NCI-H146 (cell line): ENCODE results near the gene FTCD.
"Not testable (repeated sequence)": the region's sequence is repeated elsewhere in the genome, so short reads cannot be mapped to it uniquely, and the experiment has no call there.

Experiments
- DNase-seq: peaks from one replicate; lab custom pipeline; 2025; lab: John Stamatoyannopoulos, UW

The FTCD gene

DNA sequence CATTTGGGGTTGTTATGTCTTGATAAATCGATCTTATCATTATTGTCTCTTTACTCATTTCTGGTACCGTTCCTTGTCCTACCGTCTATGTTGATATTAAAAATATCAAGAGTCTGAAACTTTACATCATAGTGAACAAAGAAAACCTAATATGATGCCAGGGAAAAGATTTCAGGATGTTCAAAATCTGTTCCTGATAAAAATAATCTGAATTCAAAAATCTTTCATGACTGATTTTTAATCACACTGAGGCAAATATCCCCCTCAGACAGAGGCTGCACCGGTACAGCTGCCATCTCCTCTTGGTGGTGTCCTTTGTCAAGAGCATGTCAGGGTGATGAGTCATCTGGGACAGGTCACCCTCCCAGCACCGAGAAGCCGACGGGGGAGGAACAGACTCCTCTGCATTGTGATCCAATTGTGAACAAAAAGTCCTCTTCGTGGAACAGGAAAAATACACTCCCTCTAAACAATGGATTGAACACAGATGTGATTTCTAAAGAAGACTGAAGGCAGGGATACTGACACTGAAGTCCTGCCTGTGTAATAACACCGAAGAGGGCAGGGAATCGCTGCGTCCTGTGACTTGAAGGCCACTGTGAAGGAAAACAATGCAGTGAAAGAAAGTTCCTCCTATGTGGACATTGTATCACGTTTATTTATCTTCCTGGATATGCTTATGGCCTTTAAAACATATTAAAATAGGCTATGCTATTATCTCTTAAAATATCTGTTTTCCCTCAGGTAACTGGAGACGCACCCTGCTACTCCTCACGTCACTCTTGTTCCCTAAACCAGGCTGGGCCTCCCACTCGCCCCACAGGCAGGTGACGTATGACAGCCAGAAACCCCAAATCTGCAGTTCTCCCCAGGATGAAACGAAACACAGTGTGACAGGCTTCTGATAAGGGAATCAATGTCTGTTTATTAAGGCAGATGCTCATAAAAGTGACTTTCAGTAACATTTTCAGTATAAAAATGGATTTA lies 33.1 kb upstream of the FTCD start:
- DNase-seq, result no peak

DNA sequence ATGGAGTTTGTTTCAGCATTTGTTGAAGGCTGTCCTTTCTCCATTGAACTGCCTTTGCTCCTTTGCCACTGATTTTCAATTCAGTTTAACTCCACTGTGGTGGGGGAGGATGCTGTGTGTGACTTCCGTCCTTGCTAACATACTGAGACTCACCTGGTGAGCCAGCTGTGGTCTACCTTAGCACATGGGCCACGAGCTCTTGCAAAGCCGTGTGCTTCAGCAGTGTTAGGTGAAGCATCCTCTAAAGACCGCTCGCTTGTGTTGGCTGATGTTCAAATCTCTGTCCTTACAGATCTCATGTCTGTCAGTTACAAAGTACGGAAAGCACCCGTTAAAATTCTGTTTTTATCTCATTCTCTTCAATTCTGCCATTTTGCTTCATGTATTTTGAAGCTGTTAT lies 32.4 kb upstream of the FTCD start:
- no peak for DNase-seq

DNA sequence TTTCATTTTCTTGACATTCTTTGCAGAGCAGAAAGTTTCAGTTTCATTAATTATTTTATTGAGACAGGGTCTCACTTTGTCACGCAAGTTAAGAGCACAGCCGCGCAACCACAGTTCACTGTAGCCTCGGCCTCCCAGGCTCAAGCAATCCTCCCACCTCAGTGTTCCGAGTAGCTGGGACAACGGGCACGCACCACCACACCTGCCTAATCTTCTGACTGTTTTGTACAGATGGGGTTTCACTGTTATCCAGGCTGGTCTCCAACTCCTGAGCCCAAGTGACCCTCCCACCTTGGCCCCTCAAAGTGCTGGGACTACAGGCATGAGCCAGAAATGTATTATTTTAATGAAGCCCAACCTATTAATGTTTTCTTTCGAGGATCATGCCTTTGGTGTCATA lies 31.9 kb upstream of the FTCD start:
- no peak for DNase-seq

DNA sequence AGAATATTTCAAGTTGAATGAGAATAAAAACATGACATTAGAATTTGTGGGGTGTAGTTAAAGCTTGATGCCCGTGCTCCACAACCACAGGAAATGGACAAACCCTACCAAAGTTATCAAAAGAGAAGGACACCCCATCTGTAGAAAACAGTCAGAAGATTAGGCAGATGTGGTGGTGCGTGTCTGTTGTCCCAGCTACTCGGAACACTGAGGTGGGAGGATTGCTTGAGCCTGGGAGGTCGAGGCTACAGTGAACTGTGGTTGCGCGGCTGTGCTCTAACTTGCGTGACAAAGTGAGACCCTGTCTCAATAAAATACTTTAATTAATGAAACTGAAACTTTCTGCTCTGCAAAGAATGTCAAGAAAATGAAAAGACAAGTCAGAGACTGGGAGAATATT lies 30.3 kb upstream of the FTCD start:
- no peak for DNase-seq

DNA sequence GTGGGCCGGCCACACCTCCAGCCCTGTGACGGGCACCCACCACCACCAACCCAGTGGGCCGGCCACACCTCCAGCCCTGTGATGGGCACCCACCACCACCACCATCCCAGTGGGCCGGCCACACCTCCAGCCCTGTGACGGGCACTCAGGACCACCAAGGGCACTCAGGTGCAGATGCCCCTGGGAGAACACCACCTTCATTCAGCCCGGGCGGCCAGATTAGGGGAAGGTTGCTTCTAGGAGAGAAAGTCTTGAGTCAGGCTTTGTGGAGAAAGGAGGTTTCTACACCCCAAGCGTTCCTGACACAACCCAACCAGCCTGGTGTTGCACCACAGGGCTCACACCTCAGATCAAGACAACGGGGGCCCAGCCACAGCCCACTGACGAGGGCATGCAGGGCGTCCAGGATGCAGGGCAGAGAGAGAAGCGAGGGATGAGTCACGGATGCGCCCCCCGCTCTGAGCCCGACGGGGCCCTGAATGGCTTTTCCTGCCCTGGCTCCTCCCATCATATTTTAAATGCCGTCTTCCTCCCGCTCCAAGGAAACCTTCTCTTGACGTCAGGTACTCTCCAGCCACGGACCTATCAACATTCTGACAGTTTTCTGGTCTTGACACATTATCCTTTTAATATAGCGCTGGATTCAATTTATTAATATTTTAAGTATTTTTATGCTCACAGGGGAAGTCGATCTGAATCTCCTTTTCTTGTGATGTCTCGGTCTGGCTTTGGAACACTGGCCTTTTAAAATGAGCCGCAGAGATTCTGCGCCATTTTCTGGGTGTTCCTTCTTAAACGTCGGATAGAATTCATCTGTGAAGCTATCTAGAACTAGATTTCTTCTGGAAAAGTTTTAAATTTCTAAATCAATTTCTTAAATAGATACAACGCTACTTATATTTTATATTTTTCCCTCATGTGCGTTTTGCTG lies 29.5 kb upstream of the FTCD start:
- DNase-seq, result no peak

DNA sequence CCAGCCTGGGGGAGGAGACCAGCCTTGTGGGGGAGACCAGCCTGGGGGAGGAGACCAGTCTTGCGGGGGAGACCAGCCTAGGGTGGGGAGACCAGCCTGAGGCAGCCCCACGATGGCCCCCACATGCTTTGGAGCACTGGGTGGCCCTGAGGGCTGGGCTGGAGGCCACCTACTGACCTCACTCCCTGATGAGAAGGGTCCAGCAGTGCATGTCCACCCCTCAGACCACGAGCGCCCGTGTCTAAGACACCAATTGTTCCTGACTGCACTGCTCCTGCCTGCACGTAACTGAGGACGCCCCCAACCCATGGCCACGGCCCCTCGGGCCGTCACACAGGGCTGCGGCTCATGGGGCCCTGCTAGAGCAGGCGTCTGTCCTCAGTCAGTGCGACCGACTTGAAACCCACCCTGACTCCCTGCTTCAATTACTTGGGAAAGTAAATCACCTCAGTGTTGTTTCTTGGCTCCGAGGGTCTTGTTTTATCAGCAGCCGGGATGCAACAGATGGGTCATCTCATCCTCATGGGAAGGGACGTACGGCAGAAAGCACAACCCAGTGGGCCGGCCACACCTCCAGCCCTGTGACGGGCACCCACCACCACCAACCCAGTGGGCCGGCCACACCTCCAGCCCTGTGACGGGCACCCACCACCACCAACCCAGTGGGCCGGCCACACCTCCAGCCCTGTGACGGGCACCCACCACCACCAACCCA lies 28.7 kb upstream of the FTCD start, which contains the start of gene SPATC1L:
TSS of gene SPATC1L (minus strand) at position 550 of the 715 bp plus-strand sequence. CDS start 1,643 bp downstream, outside the sequence.
- DNase-seq, result no peak

DNA sequence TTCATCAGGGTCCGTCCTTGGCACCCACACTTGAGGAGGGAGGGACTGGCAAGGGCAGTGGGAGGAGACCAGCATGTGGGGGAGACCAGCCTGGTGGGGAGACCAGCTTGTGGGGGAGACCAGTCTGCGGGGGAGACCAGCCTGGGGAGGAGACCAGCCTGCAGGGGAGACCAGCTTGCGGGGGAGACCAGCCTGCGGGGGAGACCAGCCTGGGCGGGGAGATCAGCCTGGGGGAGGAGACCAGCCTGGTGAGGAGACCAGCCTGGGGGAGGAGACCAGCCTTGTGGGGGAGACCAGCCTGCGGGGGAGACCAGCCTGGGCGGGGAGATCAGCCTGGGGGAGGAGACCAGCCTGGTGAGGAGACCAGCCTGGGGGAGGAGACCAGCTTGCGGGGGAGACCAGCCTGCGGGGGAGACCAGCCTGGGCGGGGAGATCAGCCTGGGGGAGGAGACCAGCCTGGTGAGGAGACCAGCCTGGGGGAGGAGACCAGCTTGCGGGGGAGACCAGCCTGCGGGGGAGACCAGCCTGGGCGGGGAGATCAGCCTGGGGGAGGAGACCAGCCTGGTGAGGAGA lies 28.0 kb upstream of the FTCD start:
- DNase-seq, result not testable (repeated sequence)

DNA sequence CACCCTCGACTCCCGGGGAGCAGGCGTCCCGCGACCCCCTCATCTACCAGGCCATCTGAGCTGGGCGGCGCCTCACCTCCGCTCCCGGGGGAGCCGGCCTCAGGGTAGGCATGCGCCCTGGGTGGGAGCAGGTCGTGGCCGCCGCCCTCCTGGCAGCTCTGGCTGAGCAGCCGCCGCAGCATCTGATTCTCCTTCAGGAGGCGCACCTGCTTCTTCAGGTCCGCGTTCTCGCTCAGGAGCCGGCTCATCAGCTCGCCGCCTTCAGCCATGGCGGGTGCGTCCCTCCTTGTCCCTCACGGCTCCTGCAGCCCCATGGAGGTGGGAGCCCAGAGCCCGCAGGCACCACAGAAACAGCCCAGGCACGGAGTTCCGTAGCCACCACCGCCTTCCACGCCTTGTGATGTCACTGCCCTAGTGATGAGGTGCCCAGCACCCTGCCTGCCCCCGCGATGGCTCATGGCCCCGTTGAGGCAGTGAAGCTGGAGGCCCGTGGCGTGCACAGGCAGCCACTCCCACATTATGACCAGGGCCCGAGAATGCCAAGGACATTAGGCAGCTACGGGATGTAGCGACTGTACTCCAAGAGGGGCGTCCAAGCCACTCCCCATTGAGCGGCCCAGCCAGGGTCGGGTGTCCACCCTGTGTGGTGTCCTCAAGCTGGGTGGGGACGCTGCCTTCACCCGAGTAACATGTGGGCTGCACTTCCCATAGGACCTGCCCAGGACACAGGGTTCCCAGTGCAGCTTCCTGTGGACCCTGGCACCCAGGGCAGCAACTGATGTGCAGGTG lies 27.4 kb upstream of the FTCD start:
- DNase-seq, result peak; percentile 85

DNA sequence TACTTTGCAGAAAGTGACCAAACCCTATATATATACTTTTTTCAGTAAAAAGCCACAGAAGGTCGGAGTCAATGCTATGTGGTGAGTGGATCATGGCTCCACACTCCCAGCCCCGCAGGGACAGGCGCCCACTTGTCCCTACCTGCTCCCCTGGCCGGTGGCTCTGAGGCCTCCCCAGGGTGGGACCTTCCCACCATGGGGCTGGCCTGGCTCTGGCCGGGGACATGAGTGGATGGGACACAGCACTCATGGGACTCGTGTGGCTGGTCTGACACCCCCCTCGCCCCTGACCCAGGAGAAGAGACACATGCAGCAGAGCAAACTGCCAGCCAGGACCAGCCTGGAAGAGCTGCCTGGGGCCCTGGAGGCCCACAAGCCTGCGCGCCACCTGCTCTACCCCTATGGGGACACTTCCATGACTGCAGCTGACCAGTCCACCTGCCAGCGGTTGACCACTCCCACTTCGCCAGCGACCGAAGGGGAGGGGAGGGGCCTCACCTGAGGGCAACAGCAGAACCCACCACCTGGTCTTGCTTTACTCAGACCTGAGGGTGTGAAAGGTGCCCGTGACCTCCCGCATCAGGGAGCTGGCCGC lies 26.7 kb upstream of the FTCD start:
- DNase-seq, result peak; percentile 85

DNA sequence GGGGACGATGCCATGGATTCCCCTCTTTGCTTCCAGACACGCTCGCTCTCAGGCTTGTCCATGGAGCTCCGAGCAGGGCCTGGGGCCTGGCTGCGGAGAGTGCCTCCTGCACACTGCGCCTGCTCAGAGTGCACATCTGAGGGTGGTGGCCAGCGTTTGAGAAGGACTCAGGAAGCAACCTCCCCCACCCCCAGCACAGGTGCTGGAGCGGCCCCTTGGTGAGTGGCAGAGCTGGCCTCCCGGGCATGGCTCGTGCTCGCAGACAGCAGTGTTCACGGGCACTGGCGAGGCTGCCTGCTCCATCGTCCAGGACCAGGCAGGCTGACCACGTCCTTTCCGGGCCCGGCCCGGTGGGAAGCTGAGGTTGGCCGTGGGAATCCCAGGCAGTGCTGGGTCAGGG lies 26.1 kb upstream of the FTCD start:
- no peak for DNase-seq

DNA sequence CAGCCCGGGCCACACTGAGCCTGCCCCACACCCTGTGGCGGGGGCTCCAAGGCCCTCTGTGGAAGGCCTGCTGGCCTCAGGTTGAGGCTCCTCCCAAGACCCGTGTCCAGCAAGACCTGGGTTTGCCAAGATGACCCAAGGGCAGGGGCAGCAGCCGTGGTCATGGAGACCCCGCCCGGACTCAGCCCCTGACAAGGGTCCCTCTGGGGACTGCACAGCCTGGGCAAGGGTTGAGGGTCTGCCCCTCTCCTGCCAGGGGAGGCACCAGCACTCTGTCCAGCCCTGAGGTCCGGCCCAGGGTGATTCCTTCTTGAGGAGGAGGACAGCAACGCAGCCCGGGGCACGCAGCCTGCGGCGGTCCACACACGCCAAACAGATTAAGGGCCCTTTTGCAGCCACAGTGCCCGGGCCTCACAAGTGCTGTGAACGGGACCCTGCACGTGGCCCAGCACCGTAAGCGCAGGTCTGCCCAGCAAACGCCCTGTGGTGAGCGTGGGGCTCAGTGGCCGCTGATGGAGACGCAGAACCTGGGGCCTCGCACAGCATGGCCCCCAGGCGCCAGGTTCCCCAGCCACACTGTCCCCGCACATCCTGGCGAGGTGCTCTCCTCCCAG lies 25.5 kb upstream of the FTCD start:
- no peak for DNase-seq

DNA sequence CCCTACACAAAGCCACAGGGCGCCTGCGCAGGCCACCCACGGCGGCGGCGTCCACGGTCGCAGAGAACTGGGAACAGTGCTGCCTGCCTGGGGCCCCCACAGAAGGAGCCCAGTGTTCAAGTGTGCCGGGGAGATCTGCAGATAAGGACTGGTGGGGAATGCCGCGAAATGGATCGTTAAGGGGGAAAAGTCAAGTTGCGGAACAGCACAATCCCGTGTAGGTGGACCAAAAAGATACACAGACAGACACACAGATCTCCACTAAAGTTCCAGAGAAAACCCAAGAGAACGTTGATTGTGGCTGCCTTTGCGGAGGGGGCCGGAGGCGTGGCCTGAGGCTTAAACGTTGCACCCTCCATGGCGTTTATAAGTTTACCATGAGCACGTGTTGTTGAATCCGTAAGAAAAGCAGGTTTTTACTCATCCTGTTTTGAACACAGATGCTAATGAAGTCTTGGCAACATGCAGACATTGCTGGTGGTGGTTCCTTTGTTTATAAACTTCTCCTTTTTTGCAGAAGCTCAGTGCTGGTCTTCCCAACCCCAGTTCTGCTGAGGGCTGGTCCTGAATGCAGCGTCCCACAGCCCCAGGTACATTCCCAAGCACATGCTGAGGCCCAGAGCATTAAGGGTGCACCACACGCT lies 24.8 kb upstream of the FTCD start:
- no peak for DNase-seq

DNA sequence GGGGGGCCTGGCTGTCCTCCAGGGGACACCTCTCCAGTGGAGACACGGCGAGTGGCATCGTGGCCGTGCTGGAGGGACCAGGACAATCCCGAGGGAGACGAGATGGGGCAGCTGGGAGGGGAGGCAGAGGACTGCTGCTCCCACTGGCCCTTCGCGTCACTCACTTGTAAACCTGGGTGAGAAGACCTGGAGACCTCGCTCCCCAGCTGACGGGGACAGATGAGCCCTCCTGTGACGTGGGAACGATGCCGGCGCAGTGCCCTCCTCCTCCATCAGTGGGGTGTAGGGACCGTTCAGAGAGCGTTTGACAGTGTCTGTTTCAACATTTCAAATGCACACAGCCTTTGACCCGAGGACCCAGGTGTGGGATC lies 24.3 kb upstream of the FTCD start:
- DNase-seq, result no peak

DNA sequence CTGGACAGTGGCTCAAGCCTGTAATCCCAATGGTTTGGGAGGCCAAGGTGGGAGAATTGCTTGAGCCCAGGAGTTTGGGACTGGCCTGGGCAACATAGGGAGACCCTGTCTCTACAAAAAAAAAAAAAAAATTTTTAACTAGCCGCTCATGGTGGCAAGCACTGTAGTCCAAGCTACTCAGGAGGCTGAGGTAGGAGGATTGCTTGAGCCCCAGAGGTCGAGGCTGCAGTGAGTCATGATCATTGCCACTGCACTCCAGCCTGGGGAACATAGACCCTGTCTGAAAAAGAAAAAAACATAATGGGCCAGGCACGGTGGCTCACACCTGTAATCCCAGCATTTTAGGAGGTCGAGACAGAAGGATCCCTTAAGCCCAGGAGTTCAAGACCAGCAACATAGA lies 23.6 kb upstream of the FTCD start:
- DNase-seq, result no peak

DNA sequence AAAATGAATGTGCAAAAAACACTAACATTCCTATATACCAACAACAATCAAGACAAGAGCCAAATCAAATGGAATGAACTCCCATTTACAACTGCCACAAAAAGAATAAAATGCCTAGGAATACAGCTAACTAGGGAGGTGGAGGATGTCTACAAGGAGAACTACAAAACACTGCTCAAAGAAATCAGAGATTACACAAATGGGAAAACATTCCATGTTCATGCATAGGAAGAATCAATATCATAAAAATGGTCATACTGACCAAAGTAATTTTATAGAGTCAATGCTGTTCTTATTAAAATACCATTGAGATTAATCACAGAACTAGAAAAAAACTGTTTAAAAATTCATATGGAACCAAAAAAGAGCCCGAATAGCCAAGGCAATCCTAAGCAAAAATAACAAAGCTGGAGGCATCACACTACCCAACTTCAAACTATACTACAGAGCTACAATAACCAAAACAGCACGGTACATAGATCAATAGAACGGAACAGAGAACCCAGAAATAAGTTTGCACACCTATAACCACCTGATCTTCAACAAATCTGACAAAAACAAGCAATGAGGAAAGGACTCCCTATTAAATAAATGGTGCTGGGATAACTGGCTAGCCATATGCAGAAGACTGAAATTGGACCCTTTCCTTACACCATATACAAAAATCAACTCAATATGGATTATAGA lies 21.2 kb upstream of the FTCD start:
- not testable (repeated sequence) for DNase-seq

DNA sequence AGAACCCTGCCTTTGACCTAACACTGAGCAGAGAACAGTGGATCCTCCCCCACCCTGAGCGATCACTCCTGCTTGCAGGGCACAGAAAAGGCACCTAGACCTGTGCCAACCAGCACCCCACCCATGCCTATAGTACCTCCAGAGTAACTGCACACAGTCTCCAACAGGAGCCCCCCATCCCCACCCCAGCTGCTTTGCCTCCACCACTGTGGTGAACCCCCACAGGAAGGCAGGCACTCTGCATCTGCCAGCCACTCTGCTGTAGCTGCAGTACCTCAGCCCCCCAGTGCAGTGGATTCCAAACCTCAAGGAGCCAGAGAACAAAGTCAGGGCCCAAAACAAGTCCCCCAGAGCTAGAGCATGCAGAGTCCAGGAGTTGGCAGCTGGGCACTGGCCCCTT lies 18.2 kb upstream of the FTCD start:
- no peak for DNase-seq

DNA sequence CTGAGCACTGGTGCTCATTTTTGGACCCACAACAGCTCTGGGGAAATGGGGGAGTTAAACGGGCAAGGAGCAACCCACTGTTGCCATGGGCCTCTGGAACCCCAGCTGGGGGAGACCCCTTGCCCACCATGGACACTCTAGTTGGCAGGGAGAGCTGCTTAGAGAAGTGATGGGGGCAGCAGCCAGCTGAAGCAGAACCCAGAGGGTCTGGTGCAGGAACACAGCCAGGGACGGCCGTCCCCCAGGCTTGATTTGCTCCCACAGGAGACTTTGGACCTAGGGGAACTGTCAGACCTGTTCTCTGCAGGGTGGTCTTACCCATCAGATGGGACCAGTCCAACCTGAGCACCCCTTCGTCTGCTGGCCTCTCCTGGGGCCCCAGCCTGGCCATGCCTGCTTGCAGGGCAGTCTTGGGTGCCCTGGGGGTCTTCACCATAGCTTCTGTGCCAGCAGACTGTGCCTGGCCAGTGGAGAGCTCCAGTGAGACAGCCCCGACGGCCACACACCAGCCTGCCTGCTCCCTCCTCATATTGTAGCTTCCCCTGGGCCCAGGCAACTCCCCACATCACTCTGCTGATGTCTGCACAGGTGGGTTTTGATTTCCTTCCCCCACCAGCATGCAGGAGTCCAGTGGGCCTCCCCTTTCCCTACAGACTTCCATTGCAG lies 17.6 kb upstream of the FTCD start:
- DNase-seq, result no peak
